Thyroid gland (tissue), 4 donors: Measurements from ENCODE around the gene MED16. TPM values are rescaled to one million over a fixed set of nuclear protein-coding genes. Genes with fewer than 3 reads are reported as not detected.
A peak's percentile ranks its signal among the peaks of the same experiment; 100 is the strongest.

Source experiments
- DNase-seq, 2 donors: peaks; one replicate each; pipeline ENCODE4 v3.0.0-alpha.2; 2019
- H3K27ac ChIP-seq, 3 donors: fragments of 200-600 bp; sonication (generic); 1 replicate in 2 of 3; 2 replicates in 1 of 3; pipeline ENCODE4 v1.5.1; 2016 to 2019; ENCODE audit warnings: mild to moderate bottlenecking in 1 of 3, moderate library complexity in 1 of 3
- H3K27me3 ChIP-seq: fragments of 200-600 bp; sonication (generic); one replicate; pipeline ENCODE4 v1.5.1; 2019
- H3K36me3 ChIP-seq, 2 donors: fragments of 200-600 bp; sonication (generic); one replicate each; pipeline ENCODE4 v1.5.1; 2016 to 2019
- H3K4me1 ChIP-seq, 2 donors: fragments of 200-600 bp; sonication (generic); one replicate each; pipeline ENCODE4 v1.5.1; 2017 to 2019
- H3K4me3 ChIP-seq, 3 donors: fragments of 200-600 bp; sonication (generic); replicated peaks in 1 of 3; 1 replicate in 2 of 3; 2 replicates in 1 of 3; pipeline ENCODE4 v1.5.1; 2016; ENCODE audit warnings: mild to moderate bottlenecking in 1 of 3
- H3K9me3 ChIP-seq: fragments of 200-600 bp; sonication (generic); one replicate; pipeline ENCODE4 v1.5.1; 2017
- CTCF ChIP-seq, 6 experiments: fragments of 200-600 bp in 3 of 6; fragments of 450-650 bp in 3 of 6; sonication (generic) in 3 of 6; IDR thresholded peaks; one replicate each; pipeline ENCODE4 v1.5.1; 2016 to 2019; ENCODE audit warnings: antibody characterized with exemption in 6 of 6, mild to moderate bottlenecking in 2 of 6, inconsistent platforms in 1 of 6, moderate library complexity in 1 of 6
- POLR2A ChIP-seq, 2 donors: fragments of 450-650 bp; IDR thresholded peaks; one replicate each; pipeline ENCODE4 v1.6.1; 2017; ENCODE audit warnings: antibody characterized with exemption in 2 of 2, mild to moderate bottlenecking in 2 of 2, moderate library complexity in 1 of 2
- WGBS, 2 donors: methylation state at CpG; one replicate each; pipeline ENCODE4 v1.1.5; 2017; 5-methylcytosine and 5-hydroxymethylcytosine counted together
- intact Hi-C: fragments of 100-400 bp; cut with DNase I; formaldehyde crosslinking; loops from one replicate; pipeline ENCODE4 v1.15.1; 2023
- total RNA-seq, 4 donors: library from RNA; depleted of rRNA; stranded (reverse); fragments of >200 nt; gene quantifications; one replicate each; pipeline ENCODE4 v1.2.3, GENCODE V29; 2016

MED16 gene
- total RNA-seq, 4 donors from 2014 or later = 33.2 to 66.5 (median 54.3) TPM

- Histone ChIP-seq H3K36me3 (peaks cover 22 to 29% of the 10 kb centered on the region in 2 donors), H3K27ac (no peak overlapping the region)
- no peak for TF ChIP-seq POLR2A (IDR thresholded peaks at IDR 0.05)
Measured at GRCh38 chr19:871446-872265, 21.3 kb downstream of the MED16 start.

GRCh38 chr19:870963-871401, 22.0 kb downstream of the MED16 start:
- WGBS, 2 donors = 73% methylated on average over 20 to 24 of the region's 28 CpGs
- Histone ChIP-seq H3K36me3 (peaks cover 18 to 29% of the 10 kb centered on the region in 2 donors), H3K9me3 (no peaks in the 10 kb centered on the region), H3K4me3 (no peak overlapping the region), H3K27ac (no peak overlapping the region), H3K4me1 (peaks cover 0 to 4% of the 10 kb centered on the region in 2 donors), H3K27me3 (no peaks in the 10 kb centered on the region)
- intact Hi-C loops = no loop called here
- TF ChIP-seq CTCF (IDR thresholded peaks at IDR 0.05) = no peak
- no peak for TF ChIP-seq POLR2A (IDR thresholded peaks at IDR 0.05)
- peak; percentile 78 to 86 for DNase-seq

More at GRCh38 chr19:871446-872265, 21.3 kb downstream of the MED16 start:
- 94 to 96% methylated on average over 20 to 22 of the region's 33 CpGs for WGBS, 2 donors
- Histone ChIP-seq H3K4me3 (no peak overlapping the region), H3K9me3 (no peaks in the 10 kb centered on the region), H3K27me3 (no peaks in the 10 kb centered on the region), H3K4me1 (peaks cover 0 to 4% of the 10 kb centered on the region in 2 donors)
- intact Hi-C loops = no loop called here
- DNase-seq = no peak

DNA sequence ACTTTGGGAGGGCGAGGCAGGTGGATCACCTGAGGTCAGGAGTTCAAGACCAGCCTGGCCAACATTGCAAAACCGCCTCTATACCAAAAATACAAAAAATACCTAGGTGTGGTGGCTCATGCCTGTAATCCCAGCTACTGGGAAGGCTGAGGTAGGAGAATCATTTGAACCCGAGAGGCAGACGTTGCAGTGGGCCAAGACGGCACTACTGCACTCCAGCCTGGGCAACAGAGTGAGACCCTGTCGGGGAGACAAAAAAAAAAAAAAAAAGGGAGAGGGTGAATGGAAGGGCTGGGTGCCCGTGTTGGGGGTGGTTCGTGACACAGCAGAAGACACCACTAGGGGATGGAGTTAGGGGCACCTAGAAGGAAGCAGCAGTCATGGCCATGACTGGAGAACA, 22.7 kb downstream of the MED16 start:
- DNase-seq = no peak
- H3K27ac ChIP-seq = peak overlapping the region in 1 of 3 donors; percentile 19
- intact Hi-C loops = no loop called here
- no peak for TF ChIP-seq CTCF (IDR thresholded peaks at IDR 0.05)
- no peak for TF ChIP-seq POLR2A (IDR thresholded peaks at IDR 0.05)
- H3K27me3 ChIP-seq = no peaks in the 10 kb centered on the region
- WGBS, 2 donors = 92 to 93% methylated on average over 7 to 8 of the region's 8 CpGs
- peaks cover 0 to 4% of the 10 kb centered on the region in 2 donors for H3K4me1 ChIP-seq
- H3K36me3 ChIP-seq = peaks cover 15 to 27% of the 10 kb centered on the region in 2 donors
- H3K9me3 ChIP-seq = no peaks in the 10 kb centered on the region
- H3K4me3 ChIP-seq = no peak overlapping the region

GRCh38 chr19:869245-870177, 23.5 kb downstream of the MED16 start:
- intact Hi-C loops = no loop called here
- H3K27ac ChIP-seq = peak overlapping the region in 1 of 3 donors; percentile 36
- no peaks in the 10 kb centered on the region for H3K9me3 ChIP-seq
- no peak overlapping the region for H3K4me3 ChIP-seq
- H3K4me1 ChIP-seq = peaks cover 0 to 4% of the 10 kb centered on the region in 2 donors
- peaks cover 14 to 19% of the 10 kb centered on the region in 2 donors for H3K36me3 ChIP-seq
- WGBS, 2 donors = 78 to 86% methylated on average over 23 to 25 of the region's 29 CpGs
- H3K27me3 ChIP-seq = no peaks in the 10 kb centered on the region
- TF ChIP-seq CTCF (IDR thresholded peaks at IDR 0.05) (no peak), POLR2A (IDR thresholded peaks at IDR 0.05) (no peak)
- DNase-seq = no peak

- Histone ChIP-seq H3K27me3 (no peaks in the 10 kb centered on the region), H3K4me3 (no peak overlapping the region), H3K4me1 (peaks cover 0 to 4% of the 10 kb centered on the region in 2 donors), H3K36me3 (peaks cover 10 to 16% of the 10 kb centered on the region in 2 donors), H3K9me3 (no peaks in the 10 kb centered on the region), H3K27ac (peak overlapping the region in 1 of 3 donors; percentile 36)
- TF ChIP-seq CTCF (IDR thresholded peaks at IDR 0.05) (no peak), POLR2A (IDR thresholded peaks at IDR 0.05) (no peak)
- DNase-seq = no peak
- intact Hi-C loops = no loop called here
- WGBS, 2 donors = 92 to 97% methylated on average over 31 to 33 of the region's 34 CpGs
Measured at GRCh38 chr19:868458-869244, 24.3 kb downstream of the MED16 start.
